GM12878 (cell line): ENCODE measurements around the gene ADAMTS6.

Experiments
- CREB1 ChIP-seq: IDR thresholded peaks from 2 replicates; pipeline ENCODE4 v1.6.1; 2012; ENCODE audit warnings: low read depth, mild to moderate bottlenecking, inconsistent platforms
- CREM ChIP-seq: IDR thresholded peaks from 2 replicates; pipeline ENCODE4 v1.6.1; 2014; ENCODE audit warnings: antibody characterized with exemption, low read depth
- IRF3 ChIP-seq: fragments of 450-650 bp; IDR thresholded peaks from 2 replicates; pipeline ENCODE4 v1.6.1; 2014; ENCODE audit warnings: mild to moderate bottlenecking
- SIN3A ChIP-seq: IDR thresholded peaks from 2 replicates; pipeline ENCODE4 v1.6.1; 2012; ENCODE audit warnings: low read depth, low read length, improper control_type of control experiment

- TF ChIP-seq CREB1 (no peak), SIN3A (no peak), CREM (no peak), IRF3 (no peak)
These were observed 116.8 kb downstream of the ADAMTS6 start for GRCh38 chr5:65364907-65365306.
